ENCODE data around the gene TBCEL. TPM values are rescaled to one million over a fixed set of nuclear protein-coding genes. Genes with fewer than 3 reads are reported as not detected.

TBCEL gene
- total and polyA plus RNA-seq, 2 donors (not counting 3 experiments of a cell fraction or from before 2014, with no cell fraction given), result 5.6 to 19.5 TPM

GRCh38 chr11:121029813-121030445, 6.0 kb downstream of the TBCEL start:
- DNase-seq (ENCODE audit: low read depth, low spot score), result no peak
- ChIA-PET CTCF (interaction anchor here (1.0 kb wide), 1 partner anchor 11 kb away, joined by 3 read pairs; no protein-coding TSS in a partner anchor), POLR2A (no interaction called here)
- no peak overlapping the region for H3K9ac ChIP-seq (replicated peaks; ENCODE audit: extremely low read depth, insufficient read depth, low read length)
- peaks cover 5% of the 10 kb centered on the region for H4K20me1 ChIP-seq (replicated peaks; ENCODE audit: control insufficient read depth, extremely low read depth, insufficient read depth, low read length)
- dilution Hi-C loops (cut with MboI; ENCODE audit: extremely low pct_ligation_motif_present, low sequenced_read_pairs) (no loop called here), intact Hi-C loops (cut with micrococcal nuclease) (loop anchor here (5.0 kb wide), 1 partner anchor 82 kb away; no protein-coding TSS in a partner anchor)
- no peaks in the 10 kb centered on the region for H3K36me3 ChIP-seq (ENCODE audit: control insufficient read depth in 2 of 2, extremely low read depth in 1 of 2, insufficient read depth in 2 of 2, low read length in 2 of 2)
- H3K27ac ChIP-seq (ENCODE audit: insufficient read depth, low read depth, low read length), result no peak overlapping the region
- no peaks in the 10 kb centered on the region for H3K9me1 ChIP-seq (replicated peaks; ENCODE audit: control insufficient read depth, extremely low read depth, insufficient read depth, low read length)
- BruUV-seq (replicated peaks), result no TSS peak
- no peak overlapping the region for H3K4me3 ChIP-seq (replicated peaks in 1 of 3; ENCODE audit: insufficient read depth in 1 of 3, low read depth in 1 of 3, low read length in 3 of 3)
- FAIRE-seq, result no peak
- H3K27me3 ChIP-seq (ENCODE audit: control insufficient read depth in 2 of 2, insufficient read depth in 2 of 2, low read length in 2 of 2), result no peaks in the 10 kb centered on the region
- no peak overlapping the region for H3K4me2 ChIP-seq (ENCODE audit: insufficient read depth, low read length)
- peaks cover 15% of the 10 kb centered on the region for H3K79me2 ChIP-seq (ENCODE audit: control insufficient read depth, insufficient read depth, low read length)
- no peak overlapping the region for H2AFZ ChIP-seq (ENCODE audit: low read depth, low read length)
- H3K9me3 ChIP-seq (replicated peaks; ENCODE audit: control insufficient read depth, insufficient read depth, low read length), result no peaks in the 10 kb centered on the region
- H3K4me1 ChIP-seq (ENCODE audit: control insufficient read depth, extremely low read depth, insufficient read depth, low read length), result peaks cover 3% of the 10 kb centered on the region
- no peak for TF ChIP-seq GATA2 (IDR thresholded peaks at IDR 0.05; ENCODE audit: insufficient read depth, insufficient read length, low read depth, low read length)
- no peak for TF ChIP-seq CTCF (IDR thresholded peaks at IDR 0.05; ENCODE audit: extremely low read depth in 1 of 2, insufficient read depth in 1 of 2, low read depth in 1 of 2, low read length in 2 of 2)
- no peak for TF ChIP-seq FOS (IDR thresholded peaks at IDR 0.05; ENCODE audit: borderline replicate concordance, insufficient read depth, low read length)
- no peak for TF ChIP-seq POLR2A (IDR thresholded peaks at IDR 0.05; ENCODE audit: low read depth, low read length)
- TF ChIP-seq EZH2 (IDR thresholded peaks at IDR 0.05; ENCODE audit: borderline replicate concordance, low read depth, low read length, severe bottlenecking), result no peak
- TF ChIP-seq MYC (IDR thresholded peaks at IDR 0.05; ENCODE audit: low read depth, low read length), result no peak
- TF ChIP-seq POLR2AphosphoS5 (IDR thresholded peaks at IDR 0.05; ENCODE audit: insufficient read depth, low read depth, low read length), result no peak
- no peak for TF ChIP-seq MAX (IDR thresholded peaks at IDR 0.05; ENCODE audit: insufficient read depth, insufficient read length)
- no peak for TF ChIP-seq JUN (IDR thresholded peaks at IDR 0.05; ENCODE audit: borderline replicate concordance, insufficient read depth, insufficient read length, low read depth)

Data from endothelial cell of umbilical vein (primary cell).